LNCAP (cell line): ENCODE measurements around the gene EVL.

Experiments used
- TF ChIP-seq, protein P1 (sequence below): fragments of 450-650 bp; IDR thresholded peaks from 2 replicates; pipeline ENCODE4 v1.5.1; 2017; ENCODE audit warnings: mild to moderate bottlenecking

EVL gene

DNA sequence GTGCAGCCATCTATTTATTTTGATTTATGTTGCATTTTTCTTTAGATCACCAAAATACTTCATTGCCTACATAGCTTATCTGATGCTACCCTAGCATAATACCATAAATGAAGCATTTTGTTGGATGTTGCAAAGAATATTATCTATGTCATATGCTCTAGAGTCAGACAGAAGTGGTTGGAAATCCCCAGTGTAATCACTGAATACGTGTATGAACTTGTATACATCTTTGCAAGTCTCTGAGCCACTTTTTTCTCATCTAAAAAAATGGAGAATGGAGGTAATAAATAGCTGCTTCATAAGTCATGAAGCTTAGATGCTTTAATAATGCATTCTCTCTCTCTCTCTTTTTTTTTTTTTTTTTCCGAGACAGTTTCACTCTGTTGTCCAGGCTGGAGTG, 18.5 kb downstream of the EVL start:
- TF ChIP-seq, protein P1, sequence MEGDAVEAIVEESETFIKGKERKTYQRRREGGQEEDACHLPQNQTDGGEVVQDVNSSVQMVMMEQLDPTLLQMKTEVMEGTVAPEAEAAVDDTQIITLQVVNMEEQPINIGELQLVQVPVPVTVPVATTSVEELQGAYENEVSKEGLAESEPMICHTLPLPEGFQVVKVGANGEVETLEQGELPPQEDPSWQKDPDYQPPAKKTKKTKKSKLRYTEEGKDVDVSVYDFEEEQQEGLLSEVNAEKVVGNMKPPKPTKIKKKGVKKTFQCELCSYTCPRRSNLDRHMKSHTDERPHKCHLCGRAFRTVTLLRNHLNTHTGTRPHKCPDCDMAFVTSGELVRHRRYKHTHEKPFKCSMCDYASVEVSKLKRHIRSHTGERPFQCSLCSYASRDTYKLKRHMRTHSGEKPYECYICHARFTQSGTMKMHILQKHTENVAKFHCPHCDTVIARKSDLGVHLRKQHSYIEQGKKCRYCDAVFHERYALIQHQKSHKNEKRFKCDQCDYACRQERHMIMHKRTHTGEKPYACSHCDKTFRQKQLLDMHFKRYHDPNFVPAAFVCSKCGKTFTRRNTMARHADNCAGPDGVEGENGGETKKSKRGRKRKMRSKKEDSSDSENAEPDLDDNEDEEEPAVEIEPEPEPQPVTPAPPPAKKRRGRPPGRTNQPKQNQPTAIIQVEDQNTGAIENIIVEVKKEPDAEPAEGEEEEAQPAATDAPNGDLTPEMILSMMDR: no peak

DNA sequence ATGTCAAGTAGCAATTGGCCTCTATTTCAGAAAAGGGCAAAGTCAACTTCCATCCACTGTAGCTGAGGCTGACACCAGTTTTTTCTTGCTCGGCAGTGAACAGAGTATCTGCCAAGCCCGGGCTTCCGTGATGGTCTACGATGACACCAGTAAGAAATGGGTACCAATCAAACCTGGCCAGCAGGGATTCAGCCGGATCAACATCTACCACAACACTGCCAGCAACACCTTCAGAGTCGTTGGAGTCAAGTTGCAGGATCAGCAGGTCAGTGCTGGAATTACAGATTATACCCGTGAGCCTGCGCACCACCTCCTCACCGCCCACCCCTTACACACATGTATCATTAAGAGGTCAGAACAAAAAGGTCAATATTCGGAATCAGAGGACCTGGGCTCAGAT, 19.4 kb downstream of the EVL start:
- TF ChIP-seq, protein P1: no peak

DNA sequence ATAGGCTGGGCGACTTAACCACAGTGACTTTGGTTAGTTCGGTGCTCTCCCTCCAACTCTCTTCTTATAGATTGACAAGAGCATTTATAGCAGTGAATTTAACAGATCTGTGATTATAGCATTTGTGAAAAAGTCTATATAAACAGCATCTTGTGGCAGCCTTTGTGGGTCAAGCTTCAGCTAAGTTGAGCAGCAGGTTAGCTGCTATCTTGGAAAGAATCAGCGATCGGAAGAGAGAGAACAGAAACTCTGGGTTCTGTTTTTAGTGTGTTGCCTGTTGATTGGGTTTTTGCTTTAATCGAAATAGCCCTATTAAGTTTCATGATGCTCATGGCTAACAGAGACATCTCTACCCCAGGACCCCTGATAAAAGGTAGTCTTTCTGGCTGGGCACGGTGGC, 20.2 kb downstream of the EVL start:
- TF ChIP-seq, protein P1: no peak

DNA sequence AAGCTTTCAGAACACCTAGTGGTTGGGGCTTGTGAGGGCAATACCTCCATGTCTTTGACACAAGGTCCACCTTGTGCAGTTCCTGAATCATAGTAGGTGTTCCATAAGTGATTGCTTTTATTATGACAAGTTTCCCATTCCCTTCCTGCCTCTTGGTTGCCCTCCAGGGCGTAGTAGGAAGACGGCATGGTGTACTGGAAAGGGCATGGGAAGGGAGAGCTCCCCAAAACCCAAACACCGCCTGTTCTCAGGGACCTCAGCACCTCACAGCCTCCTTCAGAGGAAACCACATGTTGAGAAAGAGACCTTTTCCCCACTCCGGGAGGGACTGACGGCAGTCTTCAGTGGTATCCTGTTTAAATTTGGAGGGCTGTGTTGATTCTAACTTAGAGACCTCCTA, 21.1 kb downstream of the EVL start:
- TF ChIP-seq, protein P1: no peak

DNA sequence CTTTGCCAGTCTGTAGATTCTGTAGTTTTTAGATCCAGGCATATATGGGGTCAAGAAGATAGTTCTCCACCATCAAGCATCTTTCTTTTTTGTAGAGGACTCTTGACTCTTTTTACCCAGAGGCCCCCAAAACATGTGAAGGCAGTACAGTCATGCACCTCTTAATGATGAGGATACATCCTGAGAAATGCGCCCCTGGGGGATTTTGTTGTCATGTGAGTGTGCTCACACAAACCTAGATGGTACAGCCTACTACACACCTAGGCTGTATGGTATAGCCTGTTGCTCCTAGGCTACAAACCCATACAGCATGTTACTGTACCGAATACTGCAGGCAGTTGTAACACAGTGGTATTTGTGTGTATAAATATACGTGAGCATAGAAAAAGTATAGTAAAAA, 23.0 kb downstream of the EVL start:
- TF ChIP-seq, protein P1: no peak

DNA sequence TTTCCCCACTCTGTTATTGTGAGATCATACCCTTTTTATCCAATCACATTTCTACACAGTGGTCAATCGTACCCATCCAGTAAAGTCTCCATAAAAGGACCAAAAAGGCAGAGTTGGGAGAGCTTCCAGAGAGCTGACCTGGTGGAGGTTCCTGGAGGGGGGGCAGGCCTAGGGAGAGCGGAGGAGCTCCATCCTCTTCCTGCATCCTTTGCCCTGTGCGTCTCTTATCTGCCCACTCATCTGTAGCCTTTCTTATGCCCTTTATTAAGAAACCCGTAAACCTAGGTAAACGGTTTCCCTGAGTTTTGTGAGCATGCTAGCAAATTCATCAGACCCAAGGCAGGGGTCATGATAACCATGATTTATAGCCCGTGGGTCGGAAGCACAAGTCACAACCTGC, 26.2 kb downstream of the EVL start:
- TF ChIP-seq, protein P1: no peak

DNA sequence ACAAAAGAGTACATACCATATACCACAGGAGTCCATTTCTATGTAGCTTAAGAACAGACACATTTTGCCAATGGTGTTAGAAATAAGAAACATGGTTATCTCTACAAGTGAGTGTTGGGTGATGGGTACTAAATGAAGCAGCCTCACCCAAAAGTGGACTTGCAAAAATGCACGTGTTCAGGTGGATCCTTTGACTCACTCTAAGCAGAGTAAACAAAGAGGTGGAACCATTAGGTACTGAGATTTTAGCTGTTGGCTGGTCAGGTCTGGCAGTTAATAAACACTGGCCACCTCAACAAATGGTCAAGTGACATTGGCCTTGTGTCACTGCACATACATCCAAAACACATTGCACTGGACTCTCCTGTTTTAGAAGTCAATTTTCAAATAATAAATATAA, 27.6 kb downstream of the EVL start:
- TF ChIP-seq, protein P1: no peak

DNA sequence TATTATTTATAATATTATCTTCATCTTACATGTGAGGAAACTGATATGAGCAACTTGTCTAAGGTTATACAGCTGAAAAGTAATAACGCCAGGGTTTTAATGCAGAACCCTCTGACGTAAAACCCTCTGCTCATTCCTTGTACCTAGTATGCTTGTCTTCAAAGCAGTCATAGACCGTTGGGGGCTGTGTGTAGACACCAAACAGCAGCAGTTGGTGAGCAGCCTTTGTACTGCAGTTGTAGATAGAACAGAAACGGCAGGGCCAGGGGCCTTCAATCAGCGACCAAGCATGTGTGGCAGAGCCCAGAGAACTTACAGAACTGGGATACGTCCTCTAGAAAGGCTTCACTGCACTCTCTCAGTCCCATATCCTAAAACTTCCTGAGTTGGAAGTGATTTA, 28.1 kb downstream of the EVL start:
- TF ChIP-seq, protein P1: no peak
